HPDE6-E6E7 (cell line): ENCODE measurements around the gene GFOD1.
"Not testable (repeated sequence)": the region's sequence is repeated elsewhere in the genome, so short reads cannot be mapped to it uniquely, and the experiment has no call there.

Experiments
- DNase-seq: peaks from one replicate; pipeline ENCODE4 v3.0.0; 2011; ENCODE audit warnings: missing footprints; ENCODE audit errors: extremely low spot score

The GFOD1 gene

GRCh38 chr6:13326031-13326586 is 161.3 kb downstream of the GFOD1 start:
- not testable (repeated sequence) for DNase-seq

GRCh38 chr6:13319891-13320564 is 167.4 kb downstream of the GFOD1 start:
- no peak for DNase-seq

GRCh38 chr6:13318821-13319220 is 168.6 kb downstream of the GFOD1 start:
- DNase-seq = no peak

GRCh38 chr6:13315896-13316295 is 171.5 kb downstream of the GFOD1 start:
- no peak for DNase-seq

- no peak for DNase-seq
Measured at GRCh38 chr6:13314806-13315205, 172.6 kb downstream of the GFOD1 start.

GRCh38 chr6:13311155-13311554 is 176.2 kb downstream of the GFOD1 start:
- no peak for DNase-seq

GRCh38 chr6:13308332-13308731 is 179.1 kb downstream of the GFOD1 start:
- DNase-seq = no peak
